T-helper 2 cell treated with Interferon-gamma antibody and Interleukin-4, amounts not matched to agents 100 ng/mL and 5 ng/mL, for 36 hours (primary cell): ENCODE data around the gene STX1B. TPM values are rescaled to one million over a fixed set of nuclear protein-coding genes. Genes with fewer than 3 reads are reported as not detected.
"Not testable (repeated sequence)": the region's sequence is repeated elsewhere in the genome, so short reads cannot be mapped to it uniquely, and the experiment has no call there.

ENCODE experiments used
- intact Hi-C: fragments of 100-400 bp; cut with micrococcal nuclease; formaldehyde crosslinking; loops from one replicate; pipeline ENCODE4 v1.15.1; 2023
- total RNA-seq: library from RNA; stranded (reverse); gene quantifications from 2 replicates; pipeline ENCODE4 v1.2.3, GENCODE V29; 2022

The STX1B gene
- total RNA-seq, 1 donor from 2014 or later, result 0.59 TPM

- intact Hi-C loops, result loop anchor here (5.0 kb wide), 2 partner anchors 42 to 917 kb away; partner anchors contain the start of gene ZNF267
These were observed 55.4 kb downstream of the STX1B start for GRCh38 chr16:30954993-30955392.

GRCh38 chr16:30953511-30954124 is 56.8 kb downstream of the STX1B start:
- intact Hi-C loops, result no loop called here

- intact Hi-C loops, result no loop called here
These were observed 57.3 kb downstream of the STX1B start for GRCh38 chr16:30953111-30953510.

GRCh38 chr16:30951750-30952149 is 58.7 kb downstream of the STX1B start:
- intact Hi-C loops, result no loop called here

GRCh38 chr16:30951193-30951592 is 59.2 kb downstream of the STX1B start:
- intact Hi-C loops, result no loop called here

GRCh38 chr16:30950516-30951065 is 59.8 kb downstream of the STX1B start:
- intact Hi-C loops, result no loop called here

- intact Hi-C loops, result loop anchor here (2.0 kb wide), 1 partner anchor 27 kb away; the partner anchor contains the start of gene FBXL19
These were observed 60.6 kb downstream of the STX1B start for GRCh38 chr16:30949650-30950515.

GRCh38 chr16:30948667-30949649 is 61.5 kb downstream of the STX1B start, which contains the start of gene ORAI3:
ORAI3 (plus strand) TSS chr16:30949068; CDS start chr16:30949290, 222 bp downstream.
- intact Hi-C loops, result loop anchor here (2.0 kb wide), 1 partner anchor 26 kb away; the partner anchor contains the start of gene FBXL19

- intact Hi-C loops, result loop anchor here (2.0 kb wide), 1 partner anchor 25 kb away; the partner anchor contains the start of gene FBXL19
These were observed 62.4 kb downstream of the STX1B start for GRCh38 chr16:30947859-30948666.

- intact Hi-C loops, result no loop called here
These were observed 62.9 kb downstream of the STX1B start for GRCh38 chr16:30947541-30947858.

- intact Hi-C loops, result no loop called here
These were observed 63.5 kb downstream of the STX1B start for GRCh38 chr16:30946671-30947540.

GRCh38 chr16:30944352-30944751 is 66.1 kb downstream of the STX1B start:
- intact Hi-C loops, result loop anchor here (5.0 kb wide), 1 partner anchor 52 kb away; the partner anchor contains the start of gene BCL7C

GRCh38 chr16:30942426-30942806 is 68.0 kb downstream of the STX1B start:
- intact Hi-C loops, result loop anchor here (2.0 to 5.0 kb wide), 2 partner anchors 50 to 98 kb away; partner anchors contain the start of gene BCL7C

- intact Hi-C loops, result loop anchor here (2.0 to 5.0 kb wide), 2 partner anchors 50 to 97 kb away; partner anchors contain the start of gene BCL7C
These were observed 68.6 kb downstream of the STX1B start for GRCh38 chr16:30941600-30942425.

- intact Hi-C loops, result not testable (repeated sequence)
These were observed 70.9 kb downstream of the STX1B start for GRCh38 chr16:30939571-30939970.
